Testis (tissue), 3 donors: ENCODE results near the gene WFDC1. TPM values are rescaled to one million over a fixed set of nuclear protein-coding genes. Genes with fewer than 3 reads are reported as not detected.
"Not testable (repeated sequence)": the region's sequence is repeated elsewhere in the genome, so short reads cannot be mapped to it uniquely, and the experiment has no call there.

ENCODE experiments used
- DNase-seq: peaks from one replicate; pipeline ENCODE4 v3.0.0-alpha.2; 2019
- H3K27ac ChIP-seq, 2 donors: fragments of 200-600 bp; sonication (generic); one replicate each; pipeline ENCODE4 v1.5.1; 2019
- H3K27me3 ChIP-seq: fragments of 200-600 bp; sonication (generic); one replicate; pipeline ENCODE4 v1.5.1; 2019
- H3K36me3 ChIP-seq: fragments of 200-600 bp; sonication (generic); one replicate; pipeline ENCODE4 v1.5.1; 2017; ENCODE audit warnings: low read depth; ENCODE audit errors: missing control alignments
- H3K4me1 ChIP-seq: fragments of 200-600 bp; sonication (generic); one replicate; pipeline ENCODE4 v1.5.1; 2019
- H3K4me3 ChIP-seq, 2 donors: fragments of 200-600 bp; sonication (generic); one replicate each; pipeline ENCODE4 v1.5.1; 2017 to 2019
- H3K9me3 ChIP-seq: fragments of 200-600 bp; sonication (generic); one replicate; pipeline ENCODE4 v1.5.1; 2017
- POLR2A ChIP-seq: fragments of 450-650 bp; IDR thresholded peaks from one replicate; pipeline ENCODE4 v1.6.1; 2017; ENCODE audit warnings: antibody characterized with exemption, mild to moderate bottlenecking, moderate library complexity
- WGBS, 2 donors: methylation state at CpG; one replicate each; pipeline ENCODE4 v1.1.5; 2018; 5-methylcytosine and 5-hydroxymethylcytosine counted together
- intact Hi-C: fragments of 100-400 bp; cut with DNase I; formaldehyde crosslinking; loops from one replicate; pipeline ENCODE4 v1.15.1; 2023; ENCODE audit warnings: low total_unique reads
- polyA plus RNA-seq: library from polyadenylated mRNA; stranded (reverse); fragments of 350-450 nt; fragmentation: Illumina TruSeq; extraction: RNeasy Lipid Tissue Mini Kit (QIAGEN cat#74804); gene quantifications from one replicate; pipeline ENCODE4 v1.2.3, GENCODE V29; 2014; ENCODE audit warnings: low read depth, low replicate concordance; ENCODE audit not compliant: insufficient read depth
- total RNA-seq, 2 donors: library from RNA; depleted of rRNA; stranded (reverse); fragments of >200 nt; gene quantifications; one replicate each; pipeline ENCODE4 v1.2.3, GENCODE V29; 2016
- TF ChIP-seq, protein P1 (sequence below), 3 experiments: fragments of 450-650 bp in 2 of 3; fragments of 200-600 bp in 1 of 3; sonication (generic) in 1 of 3; IDR thresholded peaks; one replicate each; pipeline ENCODE4 v1.5.1; 2016 to 2019; ENCODE audit warnings: antibody characterized with exemption in 3 of 3, mild to moderate bottlenecking in 2 of 3, moderate library complexity in 1 of 3

Gene WFDC1
- total and polyA plus RNA-seq, 3 donors from 2014 or later = 16.4 to 23.5 (median 18.9) TPM

DNA sequence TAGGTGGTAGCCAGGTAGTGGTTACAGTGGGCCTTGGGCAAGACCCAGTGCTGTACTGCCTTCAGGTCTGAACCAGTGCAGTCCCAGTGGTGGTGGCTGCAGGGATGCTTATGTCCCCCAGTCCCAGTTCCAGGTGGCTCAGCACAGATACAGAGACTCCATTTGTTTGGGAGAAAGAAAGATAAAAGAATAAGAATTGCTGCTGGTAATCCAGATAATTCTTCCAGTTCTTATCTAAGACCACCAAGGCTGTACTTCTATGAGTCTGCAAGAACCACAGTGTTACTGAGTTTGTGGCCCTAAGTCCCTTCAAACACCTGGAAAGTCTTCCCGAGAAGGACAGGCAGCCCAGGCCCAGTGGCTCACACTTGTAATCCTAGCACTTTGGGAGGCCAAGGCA lies 39.8 kb downstream of the WFDC1 start:
- H3K9me3 ChIP-seq = no peaks in the 10 kb centered on the region
- TF ChIP-seq POLR2A = no peak
- TF ChIP-seq, protein P1, sequence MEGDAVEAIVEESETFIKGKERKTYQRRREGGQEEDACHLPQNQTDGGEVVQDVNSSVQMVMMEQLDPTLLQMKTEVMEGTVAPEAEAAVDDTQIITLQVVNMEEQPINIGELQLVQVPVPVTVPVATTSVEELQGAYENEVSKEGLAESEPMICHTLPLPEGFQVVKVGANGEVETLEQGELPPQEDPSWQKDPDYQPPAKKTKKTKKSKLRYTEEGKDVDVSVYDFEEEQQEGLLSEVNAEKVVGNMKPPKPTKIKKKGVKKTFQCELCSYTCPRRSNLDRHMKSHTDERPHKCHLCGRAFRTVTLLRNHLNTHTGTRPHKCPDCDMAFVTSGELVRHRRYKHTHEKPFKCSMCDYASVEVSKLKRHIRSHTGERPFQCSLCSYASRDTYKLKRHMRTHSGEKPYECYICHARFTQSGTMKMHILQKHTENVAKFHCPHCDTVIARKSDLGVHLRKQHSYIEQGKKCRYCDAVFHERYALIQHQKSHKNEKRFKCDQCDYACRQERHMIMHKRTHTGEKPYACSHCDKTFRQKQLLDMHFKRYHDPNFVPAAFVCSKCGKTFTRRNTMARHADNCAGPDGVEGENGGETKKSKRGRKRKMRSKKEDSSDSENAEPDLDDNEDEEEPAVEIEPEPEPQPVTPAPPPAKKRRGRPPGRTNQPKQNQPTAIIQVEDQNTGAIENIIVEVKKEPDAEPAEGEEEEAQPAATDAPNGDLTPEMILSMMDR (IDR thresholded peaks at IDR 0.05) = no peak

DNA sequence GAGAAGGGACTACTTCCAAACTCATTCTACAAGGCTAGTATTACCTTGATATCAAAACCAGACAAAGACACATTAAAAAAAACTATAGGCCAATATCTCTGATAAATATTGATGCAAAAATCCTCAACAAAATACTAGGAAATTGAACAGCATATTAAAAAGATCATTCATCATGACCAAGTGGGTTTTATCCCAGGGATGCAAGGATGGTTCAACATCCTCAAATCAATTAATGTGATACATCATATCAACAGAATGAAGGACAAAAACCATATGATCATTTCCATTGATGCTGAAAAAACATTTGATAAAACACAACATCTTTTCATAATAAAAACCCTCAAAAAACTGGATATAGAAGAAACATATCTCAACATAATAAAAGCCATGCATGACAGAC lies 42.6 kb downstream of the WFDC1 start:
- H3K9me3 ChIP-seq, H3K36me3 ChIP-seq, H3K4me1 ChIP-seq, intact Hi-C loops, DNase-seq, H3K27ac ChIP-seq, H3K4me3 ChIP-seq, H3K27me3 ChIP-seq: not testable (repeated sequence)

More for the DNA sequence above, 39.8 kb downstream of the WFDC1 start:
- DNase-seq = no peak
- H3K36me3 ChIP-seq = no peaks in the 10 kb centered on the region
- WGBS, 2 donors = 85 to 92% methylated on average over 1 of the region's 1 CpG
- no peaks in the 10 kb centered on the region for H3K27me3 ChIP-seq
- H3K27ac ChIP-seq = no peak overlapping the region
- H3K4me3 ChIP-seq = no peak overlapping the region
- intact Hi-C loops = no loop called here
- no peaks in the 10 kb centered on the region for H3K4me1 ChIP-seq

DNA sequence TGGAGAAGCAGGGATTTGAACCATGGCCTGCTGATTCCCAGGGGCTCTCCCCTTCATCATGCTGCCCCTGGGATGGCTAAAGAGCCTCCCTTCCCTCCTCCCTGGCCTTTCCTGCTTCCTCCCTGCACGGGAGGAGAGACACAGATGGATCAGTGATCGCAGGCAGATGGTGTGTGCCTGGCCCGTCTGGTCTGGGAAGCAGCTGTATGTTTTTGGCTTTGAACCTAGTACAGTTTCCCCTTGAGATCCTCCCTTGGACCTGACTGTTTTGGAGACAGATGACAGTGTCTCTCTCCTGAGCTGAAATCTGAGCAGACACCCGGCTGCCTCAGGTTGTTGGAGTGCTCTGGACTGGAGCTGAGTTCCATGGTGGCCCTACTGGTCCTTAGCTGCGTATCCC lies 44.6 kb downstream of the WFDC1 start:
- H3K27ac ChIP-seq = no peak overlapping the region
- H3K9me3 ChIP-seq = no peaks in the 10 kb centered on the region
- no peaks in the 10 kb centered on the region for H3K27me3 ChIP-seq
- no peaks in the 10 kb centered on the region for H3K4me1 ChIP-seq
- 41 to 54% methylated on average over 3 to 5 of the region's 5 CpGs for WGBS, 2 donors
- H3K4me3 ChIP-seq = no peak overlapping the region
- DNase-seq = no peak
- no peak for TF ChIP-seq POLR2A
- TF ChIP-seq, protein P1 (IDR thresholded peaks at IDR 0.05) = no peak
- intact Hi-C loops = no loop called here
- H3K36me3 ChIP-seq = no peaks in the 10 kb centered on the region

- Histone ChIP-seq H3K4me3 (no peak overlapping the region), H3K27ac (no peak overlapping the region), H3K4me1 (no peaks in the 10 kb centered on the region), H3K9me3 (no peaks in the 10 kb centered on the region), H3K27me3 (no peaks in the 10 kb centered on the region), H3K36me3 (no peaks in the 10 kb centered on the region)
- intact Hi-C loops = no loop called here
- WGBS, 2 donors = 86% methylated on average over 9 of the region's 9 CpGs
- TF ChIP-seq POLR2A = no peak
- TF ChIP-seq, protein P1 (IDR thresholded peaks at IDR 0.05) = no peak
- no peak for DNase-seq
Observed at GRCh38 chr16:84339766-84340165, 45.1 kb downstream of the WFDC1 start.

- no peaks in the 10 kb centered on the region for H3K9me3 ChIP-seq
- intact Hi-C loops = no loop called here
- no peaks in the 10 kb centered on the region for H3K36me3 ChIP-seq
- H3K4me1 ChIP-seq = no peaks in the 10 kb centered on the region
- H3K27me3 ChIP-seq = no peaks in the 10 kb centered on the region
- WGBS, 2 donors = 83 to 87% methylated on average over 17 to 18 of the region's 18 CpGs
- no peak overlapping the region for H3K4me3 ChIP-seq
- DNase-seq = no peak
- H3K27ac ChIP-seq = no peak overlapping the region
- TF ChIP-seq, protein P1 (IDR thresholded peaks at IDR 0.05) = no peak
- TF ChIP-seq POLR2A = no peak
Observed at GRCh38 chr16:84340325-84341040, 45.8 kb downstream of the WFDC1 start.
